ENCODE measurements around the gene CHN1.

- TF ChIP-seq, protein P1, sequence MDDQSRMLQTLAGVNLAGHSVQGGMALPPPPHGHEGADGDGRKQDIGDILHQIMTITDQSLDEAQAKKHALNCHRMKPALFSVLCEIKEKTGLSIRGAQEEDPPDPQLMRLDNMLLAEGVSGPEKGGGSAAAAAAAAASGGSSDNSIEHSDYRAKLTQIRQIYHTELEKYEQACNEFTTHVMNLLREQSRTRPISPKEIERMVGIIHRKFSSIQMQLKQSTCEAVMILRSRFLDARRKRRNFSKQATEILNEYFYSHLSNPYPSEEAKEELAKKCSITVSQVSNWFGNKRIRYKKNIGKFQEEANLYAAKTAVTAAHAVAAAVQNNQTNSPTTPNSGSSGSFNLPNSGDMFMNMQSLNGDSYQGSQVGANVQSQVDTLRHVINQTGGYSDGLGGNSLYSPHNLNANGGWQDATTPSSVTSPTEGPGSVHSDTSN (IDR thresholded peaks at IDR 0.05) = no peak
- TF ChIP-seq MAX (IDR thresholded peaks at IDR 0.05; ENCODE audit: low read depth) (no peak), FOXM1 (IDR thresholded peaks at IDR 0.05; ENCODE audit: low read depth) (no peak), REST (IDR thresholded peaks at IDR 0.05; ENCODE audit: low read depth, low read length) (no peak), CTCF (IDR thresholded peaks at IDR 0.05) (no peak), POLR2AphosphoS5 (IDR thresholded peaks at IDR 0.05; ENCODE audit: low read depth, low read length) (no peak), JUND (IDR thresholded peaks at IDR 0.05) (no peak)
Measured at GRCh38 chr2:174802459-174802858, 202.7 kb downstream of the CHN1 start.
